GM12892 (cell line): Measurements from ENCODE around the gene LIN37.

Experiments
- DNase-seq: peaks from one replicate; pipeline ENCODE4 v3.0.0; 2011; ENCODE audit not compliant: insufficient read length
- FAIRE-seq: peaks from 2 replicates; lab custom pipeline; 2011; peaks lifted over from hg19 to GRCh38; lab: Jason Lieb, UNC
- POLR2A ChIP-seq: IDR thresholded peaks from 2 replicates; pipeline ENCODE4 v1.6.1; 2011; ENCODE audit warnings: low read depth, low read length, control low read depth
- POLR2AphosphoS5 ChIP-seq: IDR thresholded peaks from 2 replicates; pipeline ENCODE4 v1.6.1; 2011; ENCODE audit warnings: low read depth, low read length, control low read depth
- TAF1 ChIP-seq: IDR thresholded peaks from 2 replicates; pipeline ENCODE4 v1.6.1; 2011; ENCODE audit warnings: low read depth, mild to moderate bottlenecking, control low read depth, low read length, borderline replicate concordance

Gene LIN37

DNA sequence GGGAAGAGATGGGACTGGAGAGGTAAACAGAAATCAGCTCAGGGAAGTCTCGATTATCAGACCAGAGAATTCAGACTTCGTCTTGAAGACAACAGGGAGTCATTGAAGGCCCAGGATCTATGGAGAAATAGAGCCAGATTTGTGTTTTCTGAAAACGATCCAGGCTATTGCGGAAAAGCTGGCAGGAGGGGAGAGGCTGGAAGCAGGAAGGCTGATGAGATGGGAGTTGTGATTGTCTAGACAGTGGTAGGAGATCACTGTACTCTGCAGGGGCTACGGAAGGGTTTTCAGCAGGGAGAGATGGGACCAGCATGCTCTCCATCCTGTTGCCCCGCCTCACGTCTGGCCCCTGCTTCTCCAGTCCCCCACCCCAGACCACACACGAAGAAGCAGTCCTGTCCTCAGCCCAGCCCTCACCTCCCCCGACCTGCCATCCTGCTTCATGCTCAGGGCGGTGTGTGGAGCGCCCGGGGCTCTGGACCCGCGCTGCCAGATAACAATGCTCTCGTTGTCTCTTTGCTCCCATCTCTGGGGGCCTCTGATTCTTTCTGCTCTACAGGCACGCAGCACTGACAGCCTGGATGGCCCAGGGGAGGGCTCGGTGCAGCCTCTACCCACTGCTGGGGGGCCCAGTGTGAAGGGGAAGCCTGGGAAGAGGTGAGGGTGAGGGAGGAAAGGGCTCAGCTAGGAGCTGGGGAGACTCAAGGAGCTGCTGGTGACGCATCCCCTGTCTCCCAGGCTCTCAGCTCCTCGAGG lies 28.9 kb downstream of the LIN37 start:
- no peak for DNase-seq
- TF ChIP-seq POLR2AphosphoS5 (no peak), TAF1 (no peak), POLR2A (no peak)

DNA sequence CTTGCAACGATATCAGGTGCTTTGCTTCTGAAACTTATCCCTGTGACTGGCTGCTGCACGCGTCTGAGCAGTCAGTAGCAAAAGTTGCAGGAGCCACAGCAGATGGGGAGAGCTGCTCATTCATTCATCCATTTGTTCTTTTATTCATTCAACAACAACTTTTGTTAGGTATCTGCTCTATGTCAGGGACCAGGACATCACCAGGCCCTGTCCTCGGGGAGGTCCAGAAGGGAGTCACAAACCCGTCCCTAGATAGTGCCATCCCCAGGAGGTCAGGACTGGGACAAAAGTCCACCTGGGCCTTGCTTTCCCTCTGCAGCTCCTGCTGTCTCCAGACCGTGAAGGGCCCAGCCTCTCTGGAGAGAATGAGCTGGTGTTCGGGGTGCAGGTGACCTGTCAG lies 29.6 kb downstream of the LIN37 start:
- FAIRE-seq = no peak
- no peak for DNase-seq
- TF ChIP-seq POLR2AphosphoS5 (no peak), TAF1 (no peak), POLR2A (no peak)

More for the DNA sequence above, 28.9 kb downstream of the LIN37 start:
- peak; percentile 36 for FAIRE-seq

DNA sequence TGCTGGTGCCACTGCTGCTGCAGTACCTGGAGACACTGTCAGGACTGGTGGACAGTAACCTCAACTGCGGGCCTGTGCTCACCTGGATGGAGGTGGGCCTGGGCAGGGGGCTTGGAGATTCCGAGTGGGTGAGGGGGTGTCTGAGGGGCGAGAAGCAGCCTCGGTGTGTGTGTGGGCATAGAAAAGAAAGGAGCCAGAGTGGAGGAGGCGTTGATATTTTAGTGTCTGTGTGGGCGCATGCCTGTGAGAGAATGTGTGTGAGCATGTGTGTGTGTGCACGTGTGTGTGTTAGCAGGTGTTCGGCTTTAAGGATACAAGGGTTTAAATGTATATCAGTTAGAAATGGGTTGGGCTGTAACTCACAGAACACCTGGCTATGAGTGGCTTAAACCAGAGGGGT lies 30.7 kb downstream of the LIN37 start:
- DNase-seq (no peak), FAIRE-seq (no peak)
- no peak for TF ChIP-seq POLR2A
- TF ChIP-seq TAF1 = no peak
- TF ChIP-seq POLR2AphosphoS5 = no peak

DNA sequence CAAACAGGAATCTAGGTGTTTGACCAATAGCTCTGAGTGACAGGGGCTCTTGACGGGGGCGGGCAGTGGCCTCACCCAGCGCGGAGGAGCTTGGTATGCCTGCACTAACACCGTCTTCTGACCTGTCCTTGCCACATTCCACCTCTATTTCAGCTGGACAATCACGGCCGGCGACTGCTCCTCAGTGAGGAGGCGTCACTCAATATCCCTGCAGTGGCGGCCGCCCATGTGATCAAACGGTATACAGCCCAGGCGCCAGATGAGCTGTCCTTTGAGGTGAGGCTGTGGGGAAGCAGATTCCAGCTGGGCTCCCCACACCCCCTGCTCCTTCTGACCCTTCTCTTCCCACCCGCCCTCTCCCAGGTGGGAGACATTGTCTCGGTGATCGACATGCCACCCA lies 31.7 kb downstream of the LIN37 start:
- no peak for TF ChIP-seq POLR2AphosphoS5
- TF ChIP-seq POLR2A = no peak
- no peak for TF ChIP-seq TAF1
- DNase-seq (no peak), FAIRE-seq (no peak)

DNA sequence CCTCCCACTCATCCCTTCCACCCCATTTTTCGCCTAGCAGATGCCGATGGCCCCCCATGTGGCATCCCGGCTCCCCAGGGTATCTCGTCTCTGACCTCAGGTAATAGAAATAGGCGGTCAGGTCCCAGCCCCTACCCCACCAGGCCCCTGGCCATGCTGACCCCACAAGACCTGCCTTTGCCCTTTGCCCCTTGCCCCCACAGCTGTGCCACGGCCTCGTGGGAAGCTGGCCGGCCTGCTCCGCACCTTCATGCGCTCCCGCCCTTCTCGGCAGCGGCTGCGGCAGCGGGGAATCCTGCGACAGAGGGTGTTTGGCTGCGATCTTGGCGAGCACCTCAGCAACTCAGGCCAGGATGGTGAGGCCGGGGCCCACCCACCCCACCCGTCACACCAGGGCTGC lies 32.3 kb downstream of the LIN37 start:
- no peak for FAIRE-seq
- TF ChIP-seq POLR2AphosphoS5 = no peak
- TF ChIP-seq TAF1 = no peak
- TF ChIP-seq POLR2A = no peak
- no peak for DNase-seq

DNA sequence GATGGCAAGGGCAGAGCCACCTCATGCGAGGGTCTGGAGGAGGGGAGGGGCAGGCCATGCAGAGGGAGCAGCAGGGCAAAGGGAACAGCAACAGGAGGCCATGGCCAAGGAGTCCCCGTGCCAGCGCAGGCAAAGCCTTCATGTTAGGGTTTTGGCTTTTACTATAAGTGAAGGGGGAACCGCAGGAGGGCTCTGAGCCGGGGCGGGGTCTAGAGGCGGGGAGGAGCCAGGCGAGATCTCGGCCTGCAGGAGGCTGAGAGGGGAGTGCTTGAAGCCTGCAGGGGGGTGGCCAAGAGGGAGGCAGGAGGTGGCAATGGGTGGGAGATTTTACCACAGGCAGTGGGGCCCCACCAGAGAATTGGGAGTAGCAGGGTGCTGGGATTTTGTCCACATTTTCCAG lies 33.3 kb downstream of the LIN37 start:
- TF ChIP-seq TAF1 = no peak
- TF ChIP-seq POLR2A = no peak

DNA sequence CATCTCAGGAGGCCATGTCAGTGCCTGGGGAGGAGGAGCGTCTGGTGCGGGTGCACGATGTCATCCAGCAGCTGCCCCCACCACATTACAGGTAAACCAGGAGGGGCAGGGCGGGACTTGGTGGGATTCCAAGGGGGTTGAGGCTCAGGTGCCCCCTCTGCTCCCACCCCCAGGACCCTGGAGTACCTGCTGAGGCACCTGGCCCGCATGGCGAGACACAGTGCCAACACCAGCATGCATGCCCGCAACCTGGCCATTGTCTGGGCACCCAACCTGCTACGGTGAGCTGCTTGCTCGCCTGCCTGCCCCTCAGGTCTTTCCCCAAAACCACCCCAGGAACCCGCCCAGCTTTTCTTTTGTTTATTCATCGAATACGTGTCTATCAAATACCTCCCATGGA lies 34.2 kb downstream of the LIN37 start:
- no peak for TF ChIP-seq TAF1
- no peak for TF ChIP-seq POLR2AphosphoS5
- no peak for TF ChIP-seq POLR2A
- no peak for DNase-seq

More for the DNA sequence above, 33.3 kb downstream of the LIN37 start:
- FAIRE-seq (no peak), DNase-seq (no peak)

DNA sequence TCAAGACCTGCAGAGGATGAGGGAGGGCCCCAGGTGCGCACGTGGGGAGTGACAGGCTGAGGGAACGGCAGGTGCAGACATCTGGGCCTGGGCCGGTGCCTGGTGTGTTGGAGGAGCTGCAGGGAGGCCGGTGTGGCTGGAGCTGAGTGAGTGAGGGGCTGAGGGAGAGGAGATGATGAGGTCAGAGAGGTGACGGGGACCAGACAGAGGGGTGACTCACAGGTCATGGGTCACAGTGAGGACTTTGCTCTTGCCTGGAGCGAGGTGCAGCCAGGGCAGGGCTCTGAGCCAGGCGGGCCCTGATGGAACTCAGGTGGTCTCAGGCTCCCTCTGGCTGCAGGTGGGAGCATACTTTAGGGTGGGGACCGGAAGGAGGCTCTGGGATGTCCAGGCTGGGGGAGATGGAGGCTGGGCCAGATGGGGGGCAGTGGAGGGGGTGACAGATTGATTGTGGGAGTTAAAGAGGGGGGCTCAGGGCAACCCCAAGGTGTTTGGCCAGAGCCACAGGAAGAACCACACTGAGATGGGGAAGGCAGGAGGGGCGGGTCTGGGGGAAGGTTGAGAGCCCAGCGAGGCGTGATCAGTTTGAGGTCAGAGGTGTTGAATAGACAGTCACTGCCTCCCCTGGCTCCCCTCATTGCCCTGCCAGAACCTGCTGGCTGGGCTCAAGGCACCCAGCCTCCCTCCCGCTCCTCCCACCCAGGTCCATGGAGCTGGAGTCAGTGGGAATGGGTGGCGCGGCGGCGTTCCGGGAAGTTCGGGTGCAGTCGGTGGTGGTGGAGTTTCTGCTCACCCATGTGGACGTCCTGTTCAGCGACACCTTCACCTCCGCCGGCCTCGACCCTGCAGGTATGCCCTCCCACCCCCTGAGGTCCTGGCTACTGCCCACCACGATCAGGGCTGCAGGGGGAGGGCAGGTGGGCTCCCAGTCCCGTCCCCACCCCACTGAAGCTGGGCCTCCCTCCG lies 35.4 kb downstream of the LIN37 start:
- FAIRE-seq = no peak
- no peak for TF ChIP-seq POLR2AphosphoS5
- TF ChIP-seq TAF1 = no peak
- TF ChIP-seq POLR2A = no peak
- no peak for DNase-seq

More for the DNA sequence above, 34.2 kb downstream of the LIN37 start:
- no peak for FAIRE-seq

DNA sequence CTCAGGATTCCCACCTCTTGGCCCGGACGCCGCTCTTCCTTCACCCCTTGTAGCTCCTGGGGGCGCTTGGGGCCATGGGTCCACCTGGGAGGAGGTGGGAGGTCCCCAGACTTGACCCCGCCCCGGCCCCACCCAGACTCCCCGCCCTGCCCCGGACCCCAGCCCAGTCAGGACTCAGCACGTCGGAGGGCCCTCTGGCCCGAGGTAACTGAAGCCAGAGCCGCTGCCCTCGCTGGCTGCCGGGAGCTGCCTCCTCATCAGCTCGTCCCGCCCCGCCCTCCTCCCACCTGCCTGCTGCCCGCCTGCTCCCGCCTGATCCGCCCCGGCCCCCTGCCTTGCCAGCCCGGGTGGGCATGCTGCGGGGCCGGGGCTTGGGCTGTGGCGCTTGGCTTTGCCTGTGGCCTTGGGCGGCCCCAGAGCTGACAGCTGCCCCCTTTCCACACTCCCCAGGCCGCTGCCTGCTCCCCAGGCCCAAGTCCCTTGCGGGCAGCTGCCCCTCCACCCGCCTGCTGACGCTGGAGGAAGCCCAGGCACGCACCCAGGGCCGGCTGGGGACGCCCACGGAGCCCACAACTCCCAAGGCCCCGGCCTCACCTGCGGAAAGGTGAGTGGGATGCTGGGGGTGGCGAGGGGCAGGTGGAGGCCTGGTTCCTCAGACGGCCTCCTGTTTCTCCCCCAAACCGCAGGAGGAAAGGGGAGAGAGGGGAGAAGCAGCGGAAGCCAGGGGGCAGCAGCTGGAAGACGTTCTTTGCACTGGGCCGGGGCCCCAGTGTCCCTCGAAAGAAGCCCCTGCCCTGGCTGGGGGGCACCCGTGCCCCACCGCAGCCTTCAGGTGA lies 36.3 kb downstream of the LIN37 start:
- FAIRE-seq = no peak
- DNase-seq = no peak
- TF ChIP-seq TAF1 (no peak), POLR2AphosphoS5 (no peak), POLR2A (no peak)

DNA sequence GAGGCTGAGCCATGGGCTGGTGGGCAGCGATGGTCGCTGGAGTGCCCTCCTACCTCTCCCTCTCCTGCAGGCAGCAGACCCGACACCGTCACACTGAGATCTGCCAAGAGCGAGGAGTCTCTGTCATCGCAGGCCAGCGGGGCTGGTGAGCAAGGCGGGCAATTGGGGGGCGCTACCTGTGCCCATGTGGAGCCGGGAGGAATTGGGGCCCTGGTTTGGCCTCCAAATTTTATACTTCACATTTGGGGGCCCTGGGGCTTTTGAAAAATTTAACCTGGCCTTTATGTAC lies 36.9 kb downstream of the LIN37 start:
- FAIRE-seq = no peak
- no peak for DNase-seq
- TF ChIP-seq TAF1 (no peak), POLR2AphosphoS5 (no peak), POLR2A (no peak)

DNA sequence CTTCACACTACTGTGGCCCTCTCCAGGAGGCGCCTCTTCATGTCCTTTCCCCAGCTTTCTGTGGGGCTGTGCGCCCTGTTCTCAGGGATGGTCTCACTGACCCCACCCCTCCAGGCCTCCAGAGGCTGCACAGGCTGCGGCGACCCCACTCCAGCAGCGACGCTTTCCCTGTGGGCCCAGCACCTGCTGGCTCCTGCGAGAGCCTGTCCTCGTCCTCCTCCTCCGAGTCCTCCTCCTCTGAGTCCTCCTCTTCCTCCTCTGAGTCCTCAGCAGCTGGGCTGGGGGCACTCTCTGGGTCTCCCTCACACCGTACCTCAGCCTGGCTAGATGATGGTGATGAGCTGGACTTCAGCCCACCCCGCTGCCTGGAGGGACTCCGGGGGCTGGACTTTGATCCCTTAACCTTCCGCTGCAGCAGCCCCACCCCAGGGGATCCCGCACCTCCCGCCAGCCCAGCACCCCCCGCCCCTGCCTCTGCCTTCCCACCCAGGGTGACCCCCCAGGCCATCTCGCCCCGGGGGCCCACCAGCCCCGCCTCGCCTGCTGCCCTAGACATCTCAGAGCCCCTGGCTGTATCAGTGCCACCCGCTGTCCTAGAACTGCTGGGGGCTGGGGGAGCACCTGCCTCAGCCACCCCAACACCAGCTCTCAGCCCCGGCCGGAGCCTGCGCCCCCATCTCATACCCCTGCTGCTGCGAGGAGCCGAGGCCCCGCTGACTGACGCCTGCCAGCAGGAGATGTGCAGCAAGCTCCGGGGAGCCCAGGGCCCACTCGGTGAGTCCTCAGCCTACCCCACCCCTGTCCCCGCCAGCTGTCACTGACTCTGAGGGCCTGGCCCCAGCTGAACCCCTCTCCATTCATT lies 38.2 kb downstream of the LIN37 start:
- DNase-seq (no peak), FAIRE-seq (no peak)
- TF ChIP-seq POLR2A (no peak), TAF1 (no peak), POLR2AphosphoS5 (no peak)
